ENCODE data around the gene SPRR2B. TPM values are rescaled to one million over a fixed set of nuclear protein-coding genes. Genes with fewer than 3 reads are reported as not detected.
"Not testable (repeated sequence)": the region's sequence is repeated elsewhere in the genome, so short reads cannot be mapped to it uniquely, and the experiment has no call there.

The SPRR2B gene
- total and polyA plus RNA-seq, 4 donors = not detected

DNA sequence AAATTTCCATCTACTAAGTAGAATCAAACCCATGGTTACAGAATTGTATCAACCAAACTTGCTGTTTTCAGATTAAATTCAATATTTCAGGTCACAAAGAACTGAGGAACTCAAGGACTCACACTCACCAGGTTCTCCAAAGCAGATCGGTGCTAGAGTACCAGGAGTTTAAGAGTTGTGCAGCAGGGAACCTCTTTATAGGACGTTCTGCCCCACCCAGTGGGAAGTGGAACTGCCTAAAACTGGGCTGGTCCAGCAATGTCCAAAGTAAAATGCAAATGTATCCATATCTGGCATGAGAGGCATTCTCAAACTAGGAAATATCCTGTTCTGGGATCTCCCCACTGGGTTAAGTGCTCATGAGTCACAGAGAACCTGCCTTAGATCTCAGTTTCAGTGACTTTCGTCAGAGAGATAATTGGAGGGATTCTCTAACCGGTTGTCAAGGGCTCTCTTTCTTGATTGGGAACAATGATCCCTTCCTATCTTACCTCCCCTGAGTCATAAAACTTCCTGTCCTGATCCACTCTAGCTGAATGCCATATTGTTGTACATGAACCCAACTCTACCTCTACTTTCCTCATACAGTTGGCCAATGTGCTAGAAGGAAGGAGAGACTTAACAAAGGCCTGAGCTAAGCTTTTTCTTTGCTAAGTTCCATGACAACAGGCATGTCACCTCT is 30.3 kb downstream of the SPRR2B start, which contains the start of gene SPRR2D:
Gene SPRR2D, minus strand, starts transcription at position 171 of the 682 bp plus-strand sequence. CDS start 774 bp downstream, outside the sequence.
- DNase-seq (ENCODE audit: low read depth in 4 of 6, low spot score in 6 of 6) = no peak
- Histone ChIP-seq H3K4me1 (ENCODE audit: control insufficient read depth, insufficient read depth, low read length) (no peaks in the 10 kb centered on the region), H3K27ac (ENCODE audit: low read depth, low read length) (no peak within 1 kb of the TSS), H3K9me3 (ENCODE audit: control insufficient read depth, insufficient read depth, low read length) (no peaks in the 10 kb centered on the region), H3K36me3 (ENCODE audit: control insufficient read depth, insufficient read depth, low read length) (no peaks in the 10 kb centered on the region), H3K4me3 (ENCODE audit: low read depth, low read length) (no peak within 1 kb of the TSS), H3K27me3 (ENCODE audit: control insufficient read depth, insufficient read depth, low read length) (no peaks in the 10 kb centered on the region)
- WGBS (ENCODE audit: insufficient coverage) = 90% methylated on average over 2 of the region's 4 CpGs

DNA sequence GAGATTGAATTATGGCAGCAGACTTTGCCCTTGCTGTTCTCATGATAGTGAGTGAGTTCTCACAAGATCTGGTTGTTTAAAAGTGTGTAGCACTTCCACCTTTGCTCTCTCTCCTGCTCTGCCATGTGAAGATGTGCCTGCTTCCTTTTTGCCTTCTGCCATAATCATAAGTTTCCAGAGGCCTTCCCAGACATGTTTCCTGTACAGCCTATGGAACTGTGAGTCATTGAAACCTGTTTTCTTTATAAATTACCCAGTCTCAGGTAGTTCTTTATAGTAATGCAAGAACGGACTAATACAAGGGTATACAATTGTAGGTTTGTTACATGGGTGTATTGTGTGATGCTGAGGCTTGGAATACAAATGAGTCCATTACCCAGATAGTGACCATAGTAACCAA is 36.2 kb downstream of the SPRR2B start:
- no peaks in the 10 kb centered on the region for H3K9me3 ChIP-seq (ENCODE audit: control insufficient read depth, insufficient read depth, low read length)
- no peak overlapping the region for H3K27ac ChIP-seq (ENCODE audit: low read depth, low read length)
- H3K4me1 ChIP-seq (ENCODE audit: control insufficient read depth, insufficient read depth, low read length) = no peaks in the 10 kb centered on the region
- no CpG with 5 or more reads among the region's 1 CpG for WGBS (ENCODE audit: insufficient coverage)
- no peaks in the 10 kb centered on the region for H3K36me3 ChIP-seq (ENCODE audit: control insufficient read depth, insufficient read depth, low read length)
- H3K4me3 ChIP-seq (ENCODE audit: low read depth, low read length) = no peak overlapping the region
- DNase-seq (ENCODE audit: low read depth in 4 of 6, low spot score in 6 of 6) = no peak
- H3K27me3 ChIP-seq (ENCODE audit: control insufficient read depth, insufficient read depth, low read length) = no peaks in the 10 kb centered on the region

DNA sequence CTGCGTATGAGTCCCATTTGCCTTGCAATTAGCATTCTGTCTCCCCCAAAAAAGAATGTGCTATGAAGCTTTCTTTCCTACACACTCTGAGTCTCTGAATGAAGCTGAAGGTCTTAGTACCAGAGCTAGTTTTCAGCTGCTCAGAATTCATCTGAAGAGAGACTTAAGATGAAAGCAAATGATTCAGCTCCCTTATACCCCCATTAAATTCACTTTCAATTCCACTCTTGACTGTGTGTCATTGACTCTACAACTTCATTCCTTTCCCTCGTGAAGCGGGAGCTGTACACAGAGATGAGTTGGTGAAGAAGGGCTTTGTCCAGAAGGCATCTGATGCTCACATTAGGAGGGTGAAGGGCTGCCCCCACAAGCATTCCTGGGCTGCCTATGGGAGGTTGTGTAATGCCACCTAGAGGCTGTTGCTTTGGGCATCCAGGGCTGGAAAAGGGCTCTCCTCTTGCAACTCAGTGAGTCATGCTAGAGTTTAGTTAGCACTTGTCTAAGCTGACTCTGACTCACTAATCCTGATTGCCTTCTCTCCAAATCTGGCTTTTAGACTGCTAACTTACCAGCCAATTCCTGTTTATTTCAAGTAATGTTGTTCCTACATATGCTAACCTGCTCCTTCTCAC is 38.6 kb downstream of the SPRR2B start:
- H3K27ac ChIP-seq (ENCODE audit: low read depth, low read length) = no peak overlapping the region
- no peaks in the 10 kb centered on the region for H3K9me3 ChIP-seq (ENCODE audit: control insufficient read depth, insufficient read depth, low read length)
- no peaks in the 10 kb centered on the region for H3K27me3 ChIP-seq (ENCODE audit: control insufficient read depth, insufficient read depth, low read length)
- no peaks in the 10 kb centered on the region for H3K36me3 ChIP-seq (ENCODE audit: control insufficient read depth, insufficient read depth, low read length)
- no peak for DNase-seq (ENCODE audit: low read depth in 4 of 6, low spot score in 6 of 6)
- H3K4me3 ChIP-seq (ENCODE audit: low read depth, low read length) = no peak overlapping the region
- 57% methylated on average over 1 of the region's 3 CpGs for WGBS (ENCODE audit: insufficient coverage)
- no peaks in the 10 kb centered on the region for H3K4me1 ChIP-seq (ENCODE audit: control insufficient read depth, insufficient read depth, low read length)

DNA sequence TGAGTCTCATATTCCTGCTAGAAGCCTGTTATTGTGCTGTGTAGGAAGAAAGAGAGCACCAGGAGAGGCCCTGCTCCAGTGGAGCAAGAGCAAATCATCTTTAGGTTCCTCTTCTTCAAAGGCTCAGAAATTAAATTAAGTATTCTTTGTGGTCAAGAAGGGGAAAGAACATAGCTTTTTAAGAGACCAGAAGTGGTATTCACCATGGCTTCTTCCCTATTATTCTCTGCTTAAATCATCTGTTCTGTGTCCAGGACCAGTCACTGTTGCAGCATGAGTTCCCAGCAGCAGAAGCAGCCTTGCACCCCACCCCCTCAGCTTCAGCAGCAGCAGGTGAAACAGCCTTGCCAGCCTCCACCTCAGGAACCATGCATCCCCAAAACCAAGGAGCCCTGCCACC is 39.3 kb downstream of the SPRR2B start:
- H3K27ac ChIP-seq (ENCODE audit: low read depth, low read length) = no peak overlapping the region
- H3K9me3 ChIP-seq (ENCODE audit: control insufficient read depth, insufficient read depth, low read length) = no peaks in the 10 kb centered on the region
- no peak for DNase-seq (ENCODE audit: low read depth in 4 of 6, low spot score in 6 of 6)
- no peak overlapping the region for H3K4me3 ChIP-seq (ENCODE audit: low read depth, low read length)
- H3K36me3 ChIP-seq (ENCODE audit: control insufficient read depth, insufficient read depth, low read length) = no peaks in the 10 kb centered on the region
- H3K27me3 ChIP-seq (ENCODE audit: control insufficient read depth, insufficient read depth, low read length) = no peaks in the 10 kb centered on the region
- no peaks in the 10 kb centered on the region for H3K4me1 ChIP-seq (ENCODE audit: control insufficient read depth, insufficient read depth, low read length)

DNA sequence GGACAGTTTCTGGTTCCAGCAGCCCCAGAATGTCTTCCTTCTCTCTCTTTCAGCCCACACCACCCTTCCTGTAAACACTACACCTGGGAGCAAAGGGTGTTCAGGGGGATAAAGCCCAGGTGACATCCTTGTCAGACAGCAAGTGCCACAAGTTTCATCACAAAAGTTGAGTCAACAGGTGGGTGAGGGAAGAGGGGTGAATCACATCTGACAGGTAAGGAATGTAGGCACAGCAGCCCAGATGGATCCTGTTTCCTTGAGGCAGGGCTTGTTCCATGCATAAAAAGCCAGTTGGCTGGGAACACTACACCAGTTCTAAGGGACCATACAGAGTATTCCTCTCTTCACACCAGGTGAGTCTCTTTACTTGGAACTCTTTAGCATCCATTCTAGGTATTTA is 40.5 kb downstream of the SPRR2B start, which contains the start of gene SPRR1B:
Gene SPRR1B, plus strand, starts transcription at position 309 of the 400 bp plus-strand sequence. CDS start 1,143 bp downstream, outside the sequence.
- DNase-seq (ENCODE audit: low read depth in 4 of 6, low spot score in 6 of 6) = no peak
- no peak within 1 kb of the TSS for H3K4me3 ChIP-seq (ENCODE audit: low read depth, low read length)
- H3K4me1 ChIP-seq (ENCODE audit: control insufficient read depth, insufficient read depth, low read length) = no peaks in the 10 kb centered on the region
- no peak within 1 kb of the TSS for H3K27ac ChIP-seq (ENCODE audit: low read depth, low read length)
- H3K27me3 ChIP-seq (ENCODE audit: control insufficient read depth, insufficient read depth, low read length) = no peaks in the 10 kb centered on the region
- H3K36me3 ChIP-seq (ENCODE audit: control insufficient read depth, insufficient read depth, low read length) = no peaks in the 10 kb centered on the region
- no peaks in the 10 kb centered on the region for H3K9me3 ChIP-seq (ENCODE audit: control insufficient read depth, insufficient read depth, low read length)

DNA sequence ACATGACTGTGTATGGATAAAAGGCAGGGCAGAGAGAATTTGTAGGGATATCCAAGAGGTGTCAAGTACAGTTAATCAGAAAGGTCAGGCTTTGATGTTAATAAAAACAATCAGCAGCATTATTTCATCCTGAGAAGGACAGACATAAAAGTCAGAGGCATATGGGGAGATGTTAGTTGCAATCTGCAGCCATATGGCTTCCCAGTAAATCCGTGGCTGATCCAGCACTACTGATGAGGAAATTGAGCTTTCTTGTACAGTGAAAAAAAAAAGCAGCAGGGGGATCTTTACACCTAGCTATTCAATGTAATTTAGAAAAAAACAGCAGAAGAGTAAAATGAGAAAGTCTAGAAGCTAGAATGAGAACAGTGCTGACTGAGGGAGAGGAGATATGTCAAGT is 42.6 kb downstream of the SPRR2B start:
- Histone ChIP-seq H3K27ac (ENCODE audit: low read depth, low read length) (no peak overlapping the region), H3K4me1 (ENCODE audit: control insufficient read depth, insufficient read depth, low read length) (no peaks in the 10 kb centered on the region), H3K36me3 (ENCODE audit: control insufficient read depth, insufficient read depth, low read length) (no peaks in the 10 kb centered on the region), H3K4me3 (ENCODE audit: low read depth, low read length) (no peak overlapping the region), H3K27me3 (ENCODE audit: control insufficient read depth, insufficient read depth, low read length) (no peaks in the 10 kb centered on the region), H3K9me3 (ENCODE audit: control insufficient read depth, insufficient read depth, low read length) (no peaks in the 10 kb centered on the region)
- peak in 1 of 6 donors; percentile 22 for DNase-seq (ENCODE audit: low read depth in 4 of 6, low spot score in 6 of 6)
- WGBS (ENCODE audit: insufficient coverage) = no CpG with 5 or more reads among the region's 1 CpG

DNA sequence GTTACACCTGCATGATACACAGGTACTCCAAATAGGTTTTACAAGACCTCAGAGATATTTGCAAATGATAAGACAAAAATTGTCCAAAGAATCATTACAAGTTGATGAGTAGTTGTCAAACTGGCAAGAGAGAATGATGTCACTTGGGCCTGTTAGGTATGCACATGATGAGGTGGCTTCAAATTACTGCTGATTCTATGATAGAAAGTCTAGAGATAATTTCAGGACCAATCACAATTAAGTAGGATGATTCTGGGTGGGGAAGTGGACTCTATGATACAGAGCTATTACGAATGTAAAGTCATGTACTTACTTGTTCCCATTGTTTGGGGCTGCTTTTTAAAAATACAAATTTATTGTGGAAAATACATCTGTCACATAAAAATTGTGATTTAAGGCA is 45.6 kb downstream of the SPRR2B start:
- no CpG with 5 or more reads among the region's 1 CpG for WGBS (ENCODE audit: insufficient coverage)
- H3K4me3 ChIP-seq (ENCODE audit: low read depth, low read length) = no peak overlapping the region
- DNase-seq (ENCODE audit: low read depth in 4 of 6, low spot score in 6 of 6) = no peak

DNA sequence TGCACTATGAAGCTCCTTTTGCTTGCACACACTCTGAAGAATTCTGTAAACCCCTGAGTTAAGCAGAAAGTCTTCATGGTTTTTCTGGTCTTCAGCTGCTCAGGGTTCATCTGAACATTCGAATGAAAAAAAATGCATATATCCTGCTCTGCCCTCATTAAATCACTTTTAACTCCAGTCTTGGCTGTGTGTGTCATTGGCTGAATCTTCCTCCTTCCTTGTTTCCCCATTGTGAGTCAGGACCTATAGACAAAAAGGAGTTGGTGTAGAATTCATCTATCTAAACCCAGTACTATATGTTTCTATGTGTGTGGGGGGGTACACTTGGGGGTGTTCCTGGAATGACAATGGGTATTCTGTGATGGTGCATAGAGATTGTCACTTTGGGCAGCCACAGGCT is 47.0 kb downstream of the SPRR2B start:
- Histone ChIP-seq H3K36me3 (ENCODE audit: control insufficient read depth, insufficient read depth, low read length) (no peaks in the 10 kb centered on the region), H3K27me3 (ENCODE audit: control insufficient read depth, insufficient read depth, low read length) (no peaks in the 10 kb centered on the region), H3K27ac (ENCODE audit: low read depth, low read length) (no peak overlapping the region), H3K4me1 (ENCODE audit: control insufficient read depth, insufficient read depth, low read length) (no peaks in the 10 kb centered on the region), H3K9me3 (ENCODE audit: control insufficient read depth, insufficient read depth, low read length) (no peaks in the 10 kb centered on the region), H3K4me3 (ENCODE audit: low read depth, low read length) (no peak overlapping the region)
- WGBS (ENCODE audit: insufficient coverage) = no CpG with 5 or more reads among the region's 1 CpG
- no peak for DNase-seq (ENCODE audit: low read depth in 4 of 6, low spot score in 6 of 6)

More for the DNA sequence above, 45.6 kb downstream of the SPRR2B start:
- no peaks in the 10 kb centered on the region for H3K27me3 ChIP-seq (ENCODE audit: control insufficient read depth, insufficient read depth, low read length)
- no peak overlapping the region for H3K27ac ChIP-seq (ENCODE audit: low read depth, low read length)
- H3K36me3 ChIP-seq (ENCODE audit: control insufficient read depth, insufficient read depth, low read length) = no peaks in the 10 kb centered on the region
- no peaks in the 10 kb centered on the region for H3K9me3 ChIP-seq (ENCODE audit: control insufficient read depth, insufficient read depth, low read length)
- no peaks in the 10 kb centered on the region for H3K4me1 ChIP-seq (ENCODE audit: control insufficient read depth, insufficient read depth, low read length)

DNA sequence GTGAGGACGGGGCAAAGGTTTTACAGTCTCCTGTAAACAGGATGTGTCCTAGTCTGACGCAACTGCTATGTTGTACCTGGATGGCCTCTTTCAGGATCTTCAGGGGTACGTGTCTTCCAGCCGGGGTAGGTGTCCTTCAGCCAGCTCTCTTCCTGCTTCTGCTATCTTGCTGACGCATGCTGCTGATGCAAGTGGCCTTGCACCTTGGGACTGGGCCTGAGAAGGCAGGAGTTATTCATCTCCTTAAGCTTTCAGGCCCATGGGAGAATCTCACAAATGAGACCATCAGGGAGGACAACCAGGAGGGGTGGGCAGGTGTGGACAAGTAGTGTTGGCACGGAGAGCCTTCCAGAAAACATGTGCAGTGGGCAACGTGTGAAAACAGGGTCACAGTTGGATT is 48.3 kb downstream of the SPRR2B start:
- H3K4me1 ChIP-seq (ENCODE audit: control insufficient read depth, insufficient read depth, low read length) = no peaks in the 10 kb centered on the region
- DNase-seq (ENCODE audit: low read depth in 4 of 6, low spot score in 6 of 6) = no peak
- H3K27ac ChIP-seq (ENCODE audit: low read depth, low read length) = no peak overlapping the region
- H3K4me3 ChIP-seq (ENCODE audit: low read depth, low read length) = no peak overlapping the region
- no peaks in the 10 kb centered on the region for H3K27me3 ChIP-seq (ENCODE audit: control insufficient read depth, insufficient read depth, low read length)
- WGBS (ENCODE audit: insufficient coverage) = 97% methylated on average over 7 of the region's 7 CpGs
- no peaks in the 10 kb centered on the region for H3K9me3 ChIP-seq (ENCODE audit: control insufficient read depth, insufficient read depth, low read length)
- H3K36me3 ChIP-seq (ENCODE audit: control insufficient read depth, insufficient read depth, low read length) = no peaks in the 10 kb centered on the region

DNA sequence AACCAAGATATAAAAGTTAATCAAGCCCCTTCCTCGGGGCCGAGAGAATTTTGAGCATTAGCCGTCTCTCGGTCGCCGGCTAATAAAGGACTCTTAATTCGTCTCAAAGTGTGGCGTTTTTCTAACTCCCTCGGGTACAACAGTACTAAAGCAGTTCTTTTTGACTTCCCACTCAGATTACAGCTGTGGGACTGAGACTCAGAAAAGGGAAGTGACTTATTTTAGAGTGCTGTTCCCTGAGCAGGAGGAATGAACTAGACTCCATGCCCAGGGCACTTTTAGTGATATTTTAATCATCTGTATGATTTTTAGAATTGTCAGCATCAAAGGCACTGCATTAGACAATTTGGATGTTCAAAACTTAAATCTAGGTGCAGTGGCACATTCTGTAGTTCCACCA is 49.1 kb downstream of the SPRR2B start:
- WGBS (ENCODE audit: insufficient coverage) = no CpG with 5 or more reads among the region's 9 CpGs
- not testable (repeated sequence) for H3K4me3 ChIP-seq (ENCODE audit: low read depth, low read length); H3K9me3 ChIP-seq (ENCODE audit: control insufficient read depth, insufficient read depth, low read length); H3K27ac ChIP-seq (ENCODE audit: low read depth, low read length); H3K27me3 ChIP-seq (ENCODE audit: control insufficient read depth, insufficient read depth, low read length); H3K4me1 ChIP-seq (ENCODE audit: control insufficient read depth, insufficient read depth, low read length); DNase-seq (ENCODE audit: low read depth in 4 of 6, low spot score in 6 of 6); H3K36me3 ChIP-seq (ENCODE audit: control insufficient read depth, insufficient read depth, low read length)

Data from spinal cord (tissue), 10 donors.